AG10803 (cell line): ENCODE results near the gene CAMSAP1.
A peak's percentile ranks its signal among the peaks of the same experiment; 100 is the strongest.

ENCODE experiments used
- DNase-seq: peaks from one replicate; pipeline ENCODE4 v3.0.0; 2010; ENCODE audit warnings: low read depth
- H3K4me3 ChIP-seq: 2 replicates; pipeline ENCODE4 v1.5.1; 2011; ENCODE audit warnings: mild to moderate bottlenecking, low read length, control low read depth
- TF ChIP-seq, protein P1 (sequence below): conservative IDR thresholded peaks from 2 replicates; pipeline ENCODE4 v1.5.1; 2011; ENCODE audit warnings: mild to moderate bottlenecking, low read length, control low read depth, inconsistent platforms

The CAMSAP1 gene

GRCh38 chr9:135865531-135865930, 41.8 kb downstream of the CAMSAP1 start:
- H3K4me3 ChIP-seq, result no peak overlapping the region
- TF ChIP-seq, protein P1, sequence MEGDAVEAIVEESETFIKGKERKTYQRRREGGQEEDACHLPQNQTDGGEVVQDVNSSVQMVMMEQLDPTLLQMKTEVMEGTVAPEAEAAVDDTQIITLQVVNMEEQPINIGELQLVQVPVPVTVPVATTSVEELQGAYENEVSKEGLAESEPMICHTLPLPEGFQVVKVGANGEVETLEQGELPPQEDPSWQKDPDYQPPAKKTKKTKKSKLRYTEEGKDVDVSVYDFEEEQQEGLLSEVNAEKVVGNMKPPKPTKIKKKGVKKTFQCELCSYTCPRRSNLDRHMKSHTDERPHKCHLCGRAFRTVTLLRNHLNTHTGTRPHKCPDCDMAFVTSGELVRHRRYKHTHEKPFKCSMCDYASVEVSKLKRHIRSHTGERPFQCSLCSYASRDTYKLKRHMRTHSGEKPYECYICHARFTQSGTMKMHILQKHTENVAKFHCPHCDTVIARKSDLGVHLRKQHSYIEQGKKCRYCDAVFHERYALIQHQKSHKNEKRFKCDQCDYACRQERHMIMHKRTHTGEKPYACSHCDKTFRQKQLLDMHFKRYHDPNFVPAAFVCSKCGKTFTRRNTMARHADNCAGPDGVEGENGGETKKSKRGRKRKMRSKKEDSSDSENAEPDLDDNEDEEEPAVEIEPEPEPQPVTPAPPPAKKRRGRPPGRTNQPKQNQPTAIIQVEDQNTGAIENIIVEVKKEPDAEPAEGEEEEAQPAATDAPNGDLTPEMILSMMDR, result no peak
- DNase-seq, result no peak

DNA sequence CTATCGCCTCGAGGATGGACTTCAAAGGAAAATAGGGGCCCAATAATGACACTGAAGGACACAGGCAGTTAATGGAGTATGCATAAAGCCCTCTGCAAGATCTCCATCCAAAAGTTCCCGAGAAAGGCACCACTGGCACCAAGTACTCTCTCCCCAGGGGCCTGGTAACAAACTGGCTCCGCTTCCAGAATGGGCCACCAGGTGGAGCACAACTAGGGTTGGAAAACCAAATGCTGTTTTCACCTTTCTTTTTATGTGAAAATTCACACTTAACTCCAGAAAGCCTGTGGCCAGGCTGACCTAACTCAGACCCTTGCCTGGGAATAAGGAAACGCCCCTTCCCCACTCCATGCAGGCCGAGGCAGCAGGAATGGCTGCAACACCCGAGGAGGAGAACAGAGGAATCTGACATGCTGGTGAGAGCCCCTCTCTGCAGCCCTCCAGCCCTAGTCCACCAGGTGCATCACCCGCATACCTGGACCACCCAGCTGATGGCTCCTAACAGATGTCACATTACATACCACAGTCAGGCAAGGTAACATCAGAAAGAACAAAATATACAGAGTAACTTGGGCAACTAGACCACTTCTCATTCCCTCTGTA, 42.8 kb downstream of the CAMSAP1 start:
- no peak overlapping the region for H3K4me3 ChIP-seq
- TF ChIP-seq, protein P1, result peak; percentile 96
- peak; percentile 41 for DNase-seq

GRCh38 chr9:135862809-135863208, 44.5 kb downstream of the CAMSAP1 start:
- no peak overlapping the region for H3K4me3 ChIP-seq
- DNase-seq, result no peak
- TF ChIP-seq, protein P1, result no peak

DNA sequence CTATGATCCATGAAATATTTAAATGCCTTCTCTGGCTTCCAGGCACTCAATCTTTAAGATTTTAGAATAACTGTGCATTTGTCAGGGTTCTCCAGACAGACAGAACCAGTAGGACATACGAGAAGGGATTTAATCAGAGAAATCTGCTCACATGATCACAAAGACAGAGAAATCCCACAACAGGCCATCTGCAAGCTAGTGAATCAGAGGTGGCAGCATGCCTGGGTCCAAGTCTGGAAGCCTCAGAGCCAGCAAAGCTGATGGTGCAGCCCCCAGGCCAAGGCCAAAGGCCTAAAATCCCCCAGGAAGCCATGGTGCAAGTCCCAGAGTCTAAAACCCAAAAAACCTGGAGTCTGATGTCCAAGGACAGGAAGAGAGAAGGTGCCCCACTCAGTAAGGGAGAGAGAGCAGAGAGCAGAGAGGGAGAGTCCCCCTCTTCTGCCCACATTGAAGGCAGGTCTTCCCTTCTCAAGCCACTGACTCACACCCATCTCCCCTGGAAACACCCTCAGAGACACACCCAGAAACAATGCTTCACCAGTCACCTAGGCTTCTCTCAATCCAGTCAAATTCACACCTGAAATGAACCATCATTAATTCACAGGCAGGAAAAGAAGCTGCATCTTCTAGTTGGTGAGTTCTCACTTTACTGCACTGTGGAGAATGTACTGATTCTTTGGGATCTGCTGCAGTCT, 48.7 kb downstream of the CAMSAP1 start:
- TF ChIP-seq, protein P1, result no peak
- H3K4me3 ChIP-seq, result no peak overlapping the region
- peak; percentile 42 for DNase-seq

- DNase-seq, result no peak
- H3K4me3 ChIP-seq, result no peak overlapping the region
- TF ChIP-seq, protein P1, result no peak
Measured at GRCh38 chr9:135857843-135858242, 49.5 kb downstream of the CAMSAP1 start.

DNA sequence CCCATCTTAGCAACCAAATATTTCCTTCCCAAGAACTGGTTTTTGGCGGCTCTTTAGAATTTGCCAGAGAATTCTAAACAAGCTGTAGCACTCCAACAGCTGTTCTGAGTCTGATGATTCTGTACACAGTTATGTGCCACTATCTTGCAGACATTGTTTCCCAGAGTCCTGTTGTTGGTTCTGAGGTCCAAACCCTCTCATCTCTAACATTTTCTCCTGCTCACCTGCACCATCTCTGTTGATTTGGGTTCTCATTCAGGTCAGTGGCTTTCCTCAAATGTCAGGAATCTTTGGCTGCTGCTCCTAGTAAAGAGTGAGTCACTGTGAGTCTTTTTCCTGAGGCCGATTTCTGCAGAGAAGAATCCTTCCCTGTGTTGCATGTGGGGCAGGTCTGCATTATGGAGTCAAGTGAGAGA, 50.0 kb downstream of the CAMSAP1 start:
- H3K4me3 ChIP-seq, result no peak overlapping the region
- TF ChIP-seq, protein P1, result no peak
- DNase-seq, result peak; percentile 56

DNA sequence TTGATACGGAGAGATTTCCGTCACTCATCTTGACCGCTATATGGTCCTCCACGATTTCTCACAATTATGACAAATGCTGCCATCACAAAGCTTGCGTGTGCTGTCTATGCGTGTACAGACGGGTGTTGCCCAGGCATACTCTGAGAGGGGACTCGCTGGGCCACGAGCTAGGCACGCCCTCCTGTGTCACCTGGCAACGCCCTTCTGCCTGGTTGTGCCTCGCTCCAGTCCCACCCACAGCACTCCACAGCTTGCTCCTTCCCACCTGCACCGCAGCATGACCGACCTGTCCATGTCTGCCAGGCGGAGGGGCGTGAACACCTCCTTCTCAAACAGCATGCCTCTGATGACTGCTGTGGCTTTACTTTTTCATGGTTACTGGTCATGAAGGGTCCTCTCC, 55.6 kb downstream of the CAMSAP1 start:
- no peak overlapping the region for H3K4me3 ChIP-seq
- TF ChIP-seq, protein P1, result no peak
- DNase-seq, result no peak
